HFF-Myc (cell line): ENCODE measurements around the gene C18orf32.
"Not testable (repeated sequence)": the region's sequence is repeated elsewhere in the genome, so short reads cannot be mapped to it uniquely, and the experiment has no call there.

Source experiments
- DNase-seq: peaks from one replicate; pipeline ENCODE4 v3.0.0-alpha.2; 2011; ENCODE audit warnings: low read depth; ENCODE audit errors: extremely low read depth
- H3K4me3 ChIP-seq: replicated peaks from 2 replicates; pipeline ENCODE4 v1.5.1; 2011; ENCODE audit warnings: low read depth, mild to moderate bottlenecking, control low read depth, low read length
- TF ChIP-seq, protein P1 (sequence below): IDR thresholded peaks from 2 replicates; pipeline ENCODE4 v1.5.1; 2012; ENCODE audit warnings: mild to moderate bottlenecking, low read depth, low read length, control low read depth; ENCODE audit errors: missing control alignments

Gene C18orf32

DNA sequence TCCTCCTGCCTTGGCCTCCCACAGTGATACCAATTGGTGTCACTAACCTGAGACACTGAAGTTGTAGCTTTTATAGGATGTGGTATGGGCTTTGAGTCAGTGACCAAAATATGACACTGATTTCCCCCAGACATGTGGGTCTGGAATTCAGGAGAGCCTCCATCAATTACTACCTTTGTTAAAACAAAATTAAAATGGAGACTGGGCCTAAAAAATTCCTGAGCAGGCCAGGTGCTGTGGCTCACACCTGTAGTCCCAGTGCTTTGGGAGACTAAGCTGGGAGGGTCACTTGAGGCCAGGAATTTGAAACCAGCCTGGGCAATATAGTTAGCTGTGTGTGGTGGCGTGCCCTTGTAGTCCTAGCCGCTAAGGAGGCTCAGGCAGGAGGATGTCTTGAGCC lies 37.9 kb upstream of the C18orf32 start:
- no peak overlapping the region for H3K4me3 ChIP-seq
- no peak for DNase-seq
- TF ChIP-seq, protein P1, sequence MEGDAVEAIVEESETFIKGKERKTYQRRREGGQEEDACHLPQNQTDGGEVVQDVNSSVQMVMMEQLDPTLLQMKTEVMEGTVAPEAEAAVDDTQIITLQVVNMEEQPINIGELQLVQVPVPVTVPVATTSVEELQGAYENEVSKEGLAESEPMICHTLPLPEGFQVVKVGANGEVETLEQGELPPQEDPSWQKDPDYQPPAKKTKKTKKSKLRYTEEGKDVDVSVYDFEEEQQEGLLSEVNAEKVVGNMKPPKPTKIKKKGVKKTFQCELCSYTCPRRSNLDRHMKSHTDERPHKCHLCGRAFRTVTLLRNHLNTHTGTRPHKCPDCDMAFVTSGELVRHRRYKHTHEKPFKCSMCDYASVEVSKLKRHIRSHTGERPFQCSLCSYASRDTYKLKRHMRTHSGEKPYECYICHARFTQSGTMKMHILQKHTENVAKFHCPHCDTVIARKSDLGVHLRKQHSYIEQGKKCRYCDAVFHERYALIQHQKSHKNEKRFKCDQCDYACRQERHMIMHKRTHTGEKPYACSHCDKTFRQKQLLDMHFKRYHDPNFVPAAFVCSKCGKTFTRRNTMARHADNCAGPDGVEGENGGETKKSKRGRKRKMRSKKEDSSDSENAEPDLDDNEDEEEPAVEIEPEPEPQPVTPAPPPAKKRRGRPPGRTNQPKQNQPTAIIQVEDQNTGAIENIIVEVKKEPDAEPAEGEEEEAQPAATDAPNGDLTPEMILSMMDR, result no peak

DNA sequence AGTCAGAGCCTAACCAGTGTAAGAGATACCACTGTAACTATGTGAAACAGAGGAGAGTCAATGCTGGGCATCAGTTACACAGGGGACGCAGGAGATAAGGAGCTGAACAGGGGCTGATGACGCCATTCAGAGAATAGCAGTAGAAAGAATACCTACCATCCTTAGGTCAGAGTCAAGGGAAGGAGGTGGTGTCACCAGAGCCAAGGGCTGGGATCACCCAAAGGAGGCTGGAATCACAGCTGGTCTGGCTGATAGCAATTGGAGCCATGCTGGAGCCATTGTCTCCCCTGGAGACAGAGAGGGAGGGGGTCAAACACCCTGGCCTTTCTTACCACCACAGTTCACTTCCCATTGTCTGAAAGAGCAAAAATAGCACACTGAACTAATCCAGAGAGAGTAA lies 37.3 kb upstream of the C18orf32 start:
- no peak overlapping the region for H3K4me3 ChIP-seq
- no peak for DNase-seq
- TF ChIP-seq, protein P1, result no peak

DNA sequence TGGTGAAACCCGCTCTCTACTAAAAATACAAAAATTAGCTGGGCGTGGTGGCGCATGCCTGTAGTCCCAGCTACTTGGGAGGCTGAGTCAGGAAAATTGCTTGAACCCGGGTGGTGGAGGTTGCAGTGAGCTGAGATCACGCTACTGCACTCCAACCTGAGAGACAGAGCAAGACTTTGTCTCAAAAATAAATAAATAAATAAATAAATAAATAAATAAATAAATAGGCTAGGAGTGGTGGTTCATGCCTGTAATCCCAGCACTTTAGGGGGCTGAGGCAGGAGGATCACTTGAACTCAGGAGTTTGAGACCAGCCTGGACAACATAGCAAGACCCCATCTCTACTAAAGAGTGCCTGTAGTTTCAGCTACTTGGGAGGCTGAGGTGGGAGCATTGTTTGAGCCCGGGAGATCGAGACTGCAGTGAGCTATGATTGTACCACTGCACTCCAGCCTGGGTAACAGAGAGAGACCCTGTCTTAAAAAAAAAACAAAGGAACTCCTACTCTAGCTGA lies 36.6 kb upstream of the C18orf32 start:
- DNase-seq, H3K4me3 ChIP-seq: not testable (repeated sequence)

DNA sequence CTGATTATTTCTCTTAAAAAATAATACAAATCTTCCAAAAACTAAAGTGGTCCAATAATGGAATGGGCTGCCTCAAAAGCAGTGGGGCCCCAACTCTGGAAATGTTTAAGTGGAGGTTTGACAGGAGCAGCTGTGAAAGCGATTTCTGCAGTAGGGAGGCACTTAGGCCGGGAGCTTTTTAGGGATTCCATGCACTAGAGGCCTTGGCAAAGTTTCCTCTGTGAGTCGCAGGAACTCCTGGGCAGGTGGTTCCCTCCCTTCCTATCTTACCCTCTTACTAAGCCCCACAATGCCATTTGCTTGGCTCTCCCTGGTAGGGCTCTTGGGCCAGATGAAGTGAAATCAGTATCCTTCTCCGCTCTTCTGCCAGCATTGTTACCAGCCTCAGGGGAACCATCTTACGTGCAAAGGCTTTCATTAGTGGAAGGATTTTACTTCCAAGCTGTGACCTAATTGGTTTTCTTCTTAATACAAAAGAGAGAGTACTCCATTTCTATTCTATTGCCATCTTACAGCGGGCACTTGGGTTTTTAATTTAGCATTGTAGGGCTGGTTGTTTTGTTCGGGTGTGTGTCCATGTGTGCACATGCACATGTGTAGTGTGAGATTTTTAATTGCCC lies 34.3 kb upstream of the C18orf32 start:
- no peak for DNase-seq
- TF ChIP-seq, protein P1, result no peak
- H3K4me3 ChIP-seq, result no peak overlapping the region

DNA sequence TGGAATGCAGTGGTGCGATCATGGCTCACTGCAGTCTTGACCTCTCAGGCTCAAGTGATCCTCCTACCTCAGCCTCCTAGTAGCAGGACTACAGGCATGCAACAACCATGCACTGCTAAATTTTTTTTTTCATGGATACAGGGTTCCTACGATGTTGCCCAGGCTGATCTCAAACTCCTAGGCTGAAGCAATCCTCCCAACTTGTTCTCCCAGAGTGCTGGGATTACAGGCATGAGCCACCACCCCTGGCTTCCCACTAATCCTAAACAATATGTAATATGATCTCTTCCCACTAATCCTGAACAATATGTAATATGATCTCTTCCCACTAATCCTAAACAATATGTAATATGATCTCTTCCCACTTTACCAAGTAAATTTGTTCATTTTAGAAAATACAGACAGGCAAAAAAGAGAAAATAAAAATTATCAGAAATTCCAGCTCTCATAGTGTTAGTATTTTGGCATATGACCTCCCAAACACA lies 33.7 kb upstream of the C18orf32 start:
- TF ChIP-seq, protein P1, result no peak
- DNase-seq, result peak; percentile 16
- H3K4me3 ChIP-seq, result no peak overlapping the region

DNA sequence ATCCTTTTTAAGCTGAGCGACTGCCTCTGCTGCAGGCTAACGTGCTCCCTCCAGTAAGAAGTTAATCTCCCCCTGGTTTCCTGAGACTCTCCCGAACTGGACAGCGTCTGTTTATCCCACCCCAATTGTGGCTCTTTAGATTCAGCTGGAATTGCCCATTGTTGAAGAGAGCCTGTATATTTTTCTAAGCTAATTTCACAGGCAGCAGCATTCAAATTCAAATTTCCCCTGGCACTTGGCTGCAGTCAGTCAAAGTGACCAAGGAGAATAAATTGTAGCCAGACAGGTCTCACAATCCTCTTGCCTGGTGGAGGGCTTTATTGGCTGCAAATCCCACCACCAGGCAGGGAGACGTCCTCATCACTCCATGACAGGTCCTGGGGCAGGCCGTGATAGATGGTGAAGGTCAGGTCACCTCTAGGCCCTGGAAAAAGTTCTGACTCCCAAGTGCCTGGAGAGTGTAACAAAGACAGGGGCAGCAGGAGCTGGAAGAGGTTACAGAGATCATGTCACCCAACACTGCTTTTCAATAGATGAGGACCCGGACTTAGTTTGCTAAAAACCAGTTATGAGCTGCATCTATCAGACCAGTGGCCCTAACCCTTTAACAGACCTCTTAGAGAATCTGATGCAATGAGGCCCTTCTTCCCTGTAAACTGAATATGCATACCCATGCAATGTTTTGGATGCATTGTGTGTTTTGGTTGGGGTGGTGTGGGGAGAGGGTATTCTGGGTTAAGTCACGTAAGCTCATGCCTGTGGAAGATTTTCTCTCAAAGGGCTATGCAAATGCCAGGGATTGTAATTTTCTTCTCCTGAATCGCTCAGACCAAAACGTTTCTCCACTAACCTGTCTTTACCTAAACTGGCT lies 32.3 kb upstream of the C18orf32 start:
- DNase-seq, result no peak
- TF ChIP-seq, protein P1, result no peak
- H3K4me3 ChIP-seq, result no peak overlapping the region

DNA sequence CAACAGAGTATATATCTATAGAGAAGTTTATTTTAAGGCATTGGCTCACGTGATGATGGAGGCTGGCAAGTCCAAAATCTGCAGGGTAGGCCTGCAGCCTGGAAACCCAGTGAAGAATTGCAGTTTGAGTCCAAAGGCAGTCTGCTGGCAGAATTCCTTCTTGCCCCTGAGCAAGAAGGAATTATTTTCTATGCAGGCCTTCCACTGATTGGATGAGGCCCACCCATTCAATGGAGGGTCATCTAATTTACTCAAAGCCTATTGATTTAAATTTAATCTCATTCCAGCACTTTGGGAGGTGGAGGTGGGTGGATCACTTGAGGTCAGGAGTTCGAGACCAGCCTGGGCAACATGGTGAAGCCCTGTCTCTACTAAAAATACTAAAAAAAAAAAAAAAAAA lies 30.4 kb upstream of the C18orf32 start:
- no peak for DNase-seq
- TF ChIP-seq, protein P1, result no peak
- no peak overlapping the region for H3K4me3 ChIP-seq
